ENCODE measurements around the gene CLUH.
"Not testable (repeated sequence)": the region's sequence is repeated elsewhere in the genome, so short reads cannot be mapped to it uniquely, and the experiment has no call there.

CLUH gene

GRCh38 chr17:2683912-2684311, 27.7 kb downstream of the CLUH start:
- FAIRE-seq = no peak

- peak; percentile 6 for FAIRE-seq
Observed at GRCh38 chr17:2682176-2682938, 29.2 kb downstream of the CLUH start.

- FAIRE-seq = no peak
Observed at GRCh38 chr17:2681650-2682049, 29.9 kb downstream of the CLUH start.

GRCh38 chr17:2680961-2681360, 30.6 kb downstream of the CLUH start:
- FAIRE-seq = no peak

GRCh38 chr17:2679247-2679646, 32.3 kb downstream of the CLUH start:
- FAIRE-seq = not testable (repeated sequence)

GRCh38 chr17:2672026-2672425, 39.5 kb downstream of the CLUH start:
- FAIRE-seq = no peak

GRCh38 chr17:2660410-2660809, 51.2 kb downstream of the CLUH start:
- not testable (repeated sequence) for FAIRE-seq

GRCh38 chr17:2659337-2659736, 52.2 kb downstream of the CLUH start:
- FAIRE-seq = not testable (repeated sequence)

GRCh38 chr17:2656283-2656682, 55.3 kb downstream of the CLUH start:
- FAIRE-seq = no peak

GRCh38 chr17:2655546-2655945, 56.0 kb downstream of the CLUH start:
- FAIRE-seq = no peak

- FAIRE-seq = not testable (repeated sequence)
Observed at GRCh38 chr17:2652911-2653310, 58.7 kb downstream of the CLUH start.

- no peak for FAIRE-seq
Observed at GRCh38 chr17:2649191-2649590, 62.4 kb downstream of the CLUH start.

GRCh38 chr17:2647957-2648356, 63.6 kb downstream of the CLUH start:
- FAIRE-seq = no peak

- no peak for FAIRE-seq
Observed at GRCh38 chr17:2644971-2645370, 66.6 kb downstream of the CLUH start.
